Adipocyte (in vitro differentiated cells): ENCODE measurements around the gene CENPP.
A peak's percentile ranks its signal among the peaks of the same experiment; 100 is the strongest.
"Not testable (repeated sequence)": the region's sequence is repeated elsewhere in the genome, so short reads cannot be mapped to it uniquely, and the experiment has no call there.

Experiments
- DNase-seq: peaks from one replicate; pipeline ENCODE4 v3.0.0-alpha.2; 2015; ENCODE audit warnings: low read depth
- H3K27me3 ChIP-seq: replicated peaks from 2 replicates; pipeline ENCODE4 v1.7.0; 2013; ENCODE audit warnings: mild to moderate bottlenecking, low read length, moderate library complexity; ENCODE audit not compliant: control insufficient read depth, insufficient read depth
- H3K36me3 ChIP-seq: 2 replicates; pipeline ENCODE4 v1.7.0; 2013; ENCODE audit warnings: low read length, mild to moderate bottlenecking, moderate library complexity; ENCODE audit not compliant: control insufficient read depth, insufficient read depth, severe bottlenecking
- H3K4me1 ChIP-seq: 2 replicates; pipeline ENCODE4 v1.7.0; 2013; ENCODE audit warnings: mild to moderate bottlenecking, low read length, moderate library complexity; ENCODE audit not compliant: control insufficient read depth, insufficient read depth
- H3K4me3 ChIP-seq: 2 replicates; pipeline ENCODE4 v1.7.0; 2013; ENCODE audit warnings: mild to moderate bottlenecking, low read length, moderate library complexity
- H3K9ac ChIP-seq: 2 replicates; pipeline ENCODE4 v1.7.0; 2013; ENCODE audit warnings: mild to moderate bottlenecking, low read length, moderate library complexity
- H3K9me3 ChIP-seq: 2 replicates; pipeline ENCODE4 v1.7.0; 2013; ENCODE audit warnings: mild to moderate bottlenecking, low read length, moderate library complexity; ENCODE audit not compliant: control insufficient read depth

The CENPP gene

GRCh38 chr9:92620845-92621244 lies 295.1 kb downstream of the CENPP start:
- H3K27me3 ChIP-seq = no peaks in the 10 kb centered on the region
- peaks cover 55% of the 10 kb centered on the region for H3K36me3 ChIP-seq
- H3K4me3 ChIP-seq = no peak overlapping the region
- no peak overlapping the region for H3K9ac ChIP-seq
- H3K9me3 ChIP-seq = no peaks in the 10 kb centered on the region
- H3K4me1 ChIP-seq = peaks cover 14% of the 10 kb centered on the region
- no peak for DNase-seq

GRCh38 chr9:92623936-92624335 lies 298.2 kb downstream of the CENPP start:
- not testable (repeated sequence) for H3K4me1 ChIP-seq, H3K27me3 ChIP-seq, H3K9me3 ChIP-seq, DNase-seq, H3K9ac ChIP-seq, H3K4me3 ChIP-seq
- H3K36me3 ChIP-seq = peaks cover 44% of the 10 kb centered on the region

GRCh38 chr9:92626484-92626883 lies 300.7 kb downstream of the CENPP start:
- Histone ChIP-seq H3K4me3 (no peak overlapping the region), H3K9ac (no peak overlapping the region), H3K36me3 (peaks cover 32% of the 10 kb centered on the region), H3K27me3 (no peaks in the 10 kb centered on the region), H3K9me3 (no peaks in the 10 kb centered on the region), H3K4me1 (peaks cover 7% of the 10 kb centered on the region)
- DNase-seq = no peak

- peaks cover 7% of the 10 kb centered on the region for H3K4me1 ChIP-seq
- H3K9me3 ChIP-seq = no peaks in the 10 kb centered on the region
- peaks cover 42% of the 10 kb centered on the region for H3K36me3 ChIP-seq
- H3K4me3 ChIP-seq = peak overlapping the region; percentile 30
- no peak overlapping the region for H3K9ac ChIP-seq
- DNase-seq = peak; percentile 8
- no peaks in the 10 kb centered on the region for H3K27me3 ChIP-seq
Measured at GRCh38 chr9:92627651-92628050, 301.9 kb downstream of the CENPP start.

DNA sequence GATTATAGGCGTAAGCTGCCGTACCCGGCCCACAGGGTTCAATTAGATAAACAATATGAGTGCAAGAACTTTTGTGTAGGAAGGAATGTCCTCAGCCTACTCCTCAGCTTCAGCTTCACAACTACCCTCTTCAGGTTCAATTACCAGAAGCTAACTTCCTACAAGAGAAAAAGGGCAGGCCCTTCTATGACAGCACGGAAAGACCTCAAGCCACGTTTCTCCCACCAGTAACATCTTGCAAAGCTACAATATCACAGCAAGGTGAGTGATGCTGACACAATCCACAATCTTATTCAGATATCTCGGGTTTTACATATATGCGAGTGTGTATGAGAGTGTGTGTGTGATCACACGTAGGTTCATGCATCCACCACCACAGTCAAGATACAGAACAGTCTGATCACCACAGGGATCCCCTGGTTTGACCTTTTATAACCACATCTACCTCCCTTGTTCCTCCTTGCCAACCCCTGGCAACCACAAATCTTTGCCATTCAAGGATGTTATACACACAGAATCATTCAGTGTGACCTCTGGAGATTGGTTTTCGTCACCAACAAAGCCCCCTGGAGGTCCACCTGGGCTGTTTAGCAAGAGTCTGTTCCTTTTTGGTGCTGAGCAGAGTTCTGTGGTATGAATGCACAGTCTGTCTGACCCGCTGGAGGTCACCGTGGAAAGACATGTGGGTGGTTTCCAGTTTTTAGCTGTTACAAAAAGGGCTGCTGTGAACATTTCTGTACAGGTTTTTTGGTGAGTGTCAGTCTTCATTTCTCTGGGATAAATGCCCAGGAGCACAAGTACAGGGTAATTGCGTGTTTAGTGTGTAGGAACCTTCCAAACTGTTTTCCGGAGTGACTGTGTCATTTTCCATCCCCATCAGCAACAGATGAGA lies 305.9 kb downstream of the CENPP start:
- Histone ChIP-seq H3K4me3 (no peak overlapping the region), H3K9ac (no peak overlapping the region)

DNA sequence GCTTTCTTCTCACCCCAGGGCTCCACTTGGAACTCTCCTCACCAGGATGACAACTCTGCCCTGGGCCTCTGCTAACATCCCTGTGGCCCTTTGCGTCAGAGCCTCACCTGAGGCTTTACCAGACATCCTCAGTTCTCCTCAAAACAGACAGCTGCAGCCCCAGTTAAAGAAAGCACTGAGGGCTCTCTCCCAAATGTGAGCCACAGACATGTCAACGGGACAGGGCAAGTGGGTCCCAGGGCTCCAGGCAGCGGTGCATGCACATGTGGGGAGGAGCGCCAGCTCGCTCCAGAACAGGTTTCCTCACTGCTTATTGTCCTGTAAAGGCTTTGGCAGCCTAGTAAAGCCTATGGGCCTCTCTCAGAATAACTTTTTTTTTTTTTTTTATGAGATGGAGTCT lies 306.9 kb downstream of the CENPP start:
- Histone ChIP-seq H3K27me3 (no peaks in the 10 kb centered on the region), H3K4me3 (no peak overlapping the region), H3K36me3 (peaks cover 67% of the 10 kb centered on the region), H3K4me1 (peaks cover 7% of the 10 kb centered on the region), H3K9me3 (no peaks in the 10 kb centered on the region), H3K9ac (no peak overlapping the region)
- no peak for DNase-seq

More for the DNA sequence above, 305.9 kb downstream of the CENPP start:
- Histone ChIP-seq H3K27me3 (no peaks in the 10 kb centered on the region), H3K9me3 (no peaks in the 10 kb centered on the region), H3K36me3 (peaks cover 57% of the 10 kb centered on the region), H3K4me1 (peaks cover 11% of the 10 kb centered on the region)
- DNase-seq = peak; percentile 20

DNA sequence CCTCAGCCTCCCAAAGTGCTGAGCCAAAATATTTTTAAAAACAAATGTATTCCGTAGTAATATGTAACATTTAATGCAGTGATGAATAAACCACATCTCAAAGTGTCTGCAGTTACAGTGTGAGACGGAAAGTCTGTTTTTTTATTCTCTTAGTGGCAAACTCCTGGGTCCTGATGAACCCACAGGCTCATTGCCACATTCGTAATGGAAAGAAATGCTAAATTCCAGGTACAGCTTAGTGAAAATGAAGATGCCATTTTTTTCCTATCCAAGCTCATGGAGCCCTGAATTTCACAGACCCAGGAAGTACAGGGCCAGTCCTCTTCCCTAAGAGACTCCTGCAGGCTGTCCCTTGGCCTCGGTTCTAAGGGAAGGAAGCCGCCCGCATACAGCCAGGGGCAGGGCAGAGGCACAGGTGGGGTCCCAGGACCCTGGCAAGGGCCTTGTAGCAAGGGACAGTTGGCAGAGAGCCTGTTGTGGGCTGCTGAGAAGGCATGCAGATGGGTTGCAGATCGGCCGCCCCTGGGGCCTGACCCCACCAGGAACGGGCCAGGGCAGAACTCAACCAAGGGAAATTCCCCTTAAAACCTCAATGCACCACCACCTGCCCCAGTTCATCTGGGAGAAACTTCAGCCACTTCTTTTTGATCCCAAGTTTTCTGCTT lies 308.0 kb downstream of the CENPP start:
- H3K36me3 ChIP-seq = peaks cover 76% of the 10 kb centered on the region
- DNase-seq = no peak
- H3K4me3 ChIP-seq = no peak overlapping the region
- no peaks in the 10 kb centered on the region for H3K27me3 ChIP-seq
- peak overlapping the region; percentile 69 for H3K9ac ChIP-seq
- no peaks in the 10 kb centered on the region for H3K9me3 ChIP-seq
- peaks cover 4% of the 10 kb centered on the region for H3K4me1 ChIP-seq

- H3K36me3 ChIP-seq = peaks cover 84% of the 10 kb centered on the region
- peaks cover 4% of the 10 kb centered on the region for H3K4me1 ChIP-seq
- H3K4me3 ChIP-seq = no peak overlapping the region
- peak; percentile 87 for DNase-seq
- H3K9me3 ChIP-seq = no peaks in the 10 kb centered on the region
- no peaks in the 10 kb centered on the region for H3K27me3 ChIP-seq
- peak overlapping the region; percentile 69 for H3K9ac ChIP-seq
Measured at GRCh38 chr9:92634712-92635605, 309.2 kb downstream of the CENPP start.

DNA sequence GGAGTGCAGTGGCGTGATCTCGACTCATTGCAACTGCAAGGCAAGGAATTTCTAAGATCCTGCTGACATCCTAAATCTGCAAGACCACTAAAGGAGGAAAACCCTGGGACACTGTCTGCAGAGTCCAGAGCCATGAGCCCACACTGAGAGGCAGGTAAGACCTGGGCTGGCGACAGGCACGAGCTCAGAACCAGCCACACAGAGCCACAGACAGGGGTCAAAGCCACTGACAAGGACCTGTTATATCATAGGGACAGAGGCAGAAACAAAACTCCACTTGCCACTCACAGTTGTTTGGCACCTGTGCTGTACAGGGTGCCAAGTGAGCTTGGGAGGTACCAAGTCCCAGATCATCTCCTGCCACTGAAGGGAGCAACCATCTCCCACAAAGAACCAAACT lies 310.0 kb downstream of the CENPP start:
- Histone ChIP-seq H3K36me3 (peaks cover 91% of the 10 kb centered on the region), H3K4me3 (no peak overlapping the region), H3K4me1 (peaks cover 4% of the 10 kb centered on the region), H3K9me3 (no peaks in the 10 kb centered on the region), H3K9ac (no peak overlapping the region), H3K27me3 (no peaks in the 10 kb centered on the region)
- DNase-seq = no peak

GRCh38 chr9:92636627-92637026 lies 310.9 kb downstream of the CENPP start:
- H3K4me1 ChIP-seq = peaks cover 4% of the 10 kb centered on the region
- no peak overlapping the region for H3K4me3 ChIP-seq
- H3K9ac ChIP-seq = no peak overlapping the region
- no peaks in the 10 kb centered on the region for H3K9me3 ChIP-seq
- H3K36me3 ChIP-seq = peaks cover 96% of the 10 kb centered on the region
- DNase-seq = no peak
- no peaks in the 10 kb centered on the region for H3K27me3 ChIP-seq

- no peak for DNase-seq
- peaks cover 96% of the 10 kb centered on the region for H3K36me3 ChIP-seq
- peaks cover 4% of the 10 kb centered on the region for H3K4me1 ChIP-seq
- H3K4me3 ChIP-seq = no peak overlapping the region
- no peak overlapping the region for H3K9ac ChIP-seq
- H3K9me3 ChIP-seq = no peaks in the 10 kb centered on the region
- H3K27me3 ChIP-seq = no peaks in the 10 kb centered on the region
Measured at GRCh38 chr9:92637326-92637725, 311.6 kb downstream of the CENPP start.
